Type B pancreatic cell (in vitro differentiated cells): ENCODE data around the gene PSPH. TPM values are rescaled to one million over a fixed set of nuclear protein-coding genes. Genes with fewer than 3 reads are reported as not detected.
"Not testable (repeated sequence)": the region's sequence is repeated elsewhere in the genome, so short reads cannot be mapped to it uniquely, and the experiment has no call there.

Experiments
- DNase-seq: peaks from one replicate; pipeline ENCODE4 v3.0.0; 2021; ENCODE audit warnings: mixed read lengths; ENCODE audit not compliant: unreplicated experiment; ENCODE audit errors: extremely low spot score
- H3K27ac Mint-ChIP-seq: 2 replicates; pipeline ENCODE4 v1.8.0; 2021; ENCODE audit warnings: mild to moderate bottlenecking, mixed read lengths
- H3K27me3 Mint-ChIP-seq: 2 replicates; pipeline ENCODE4 v1.8.0; 2021; ENCODE audit warnings: mixed read lengths
- H3K36me3 Mint-ChIP-seq: 2 replicates; pipeline ENCODE4 v1.8.0; 2021; ENCODE audit warnings: mixed read lengths
- H3K4me1 Mint-ChIP-seq: one replicate; pipeline ENCODE4 v1.8.0; 2021; ENCODE audit warnings: mixed read lengths; ENCODE audit not compliant: unreplicated experiment
- H3K4me3 Mint-ChIP-seq: 2 replicates; pipeline ENCODE4 v1.8.0; 2021; ENCODE audit warnings: mild to moderate bottlenecking, mixed read lengths
- H3K9me3 Mint-ChIP-seq: 2 replicates; pipeline ENCODE4 v1.8.0; 2021; ENCODE audit warnings: mixed read lengths
- total RNA-seq: library from RNA; stranded (reverse); gene quantifications from 2 replicates; pipeline ENCODE4 v1.2.1, GENCODE V29; 2021; ENCODE audit warnings: low replicate concordance
- TF ChIP-seq, protein P1 (sequence below): fragments of 200-600 bp; sonication (generic); conservative IDR thresholded peaks from 2 replicates; pipeline ENCODE4 v1.5.0; 2021; ENCODE audit warnings: antibody characterized with exemption, mild to moderate bottlenecking

PSPH gene
- total RNA-seq, 1 donor from 2014 or later: 28.6 TPM

DNA sequence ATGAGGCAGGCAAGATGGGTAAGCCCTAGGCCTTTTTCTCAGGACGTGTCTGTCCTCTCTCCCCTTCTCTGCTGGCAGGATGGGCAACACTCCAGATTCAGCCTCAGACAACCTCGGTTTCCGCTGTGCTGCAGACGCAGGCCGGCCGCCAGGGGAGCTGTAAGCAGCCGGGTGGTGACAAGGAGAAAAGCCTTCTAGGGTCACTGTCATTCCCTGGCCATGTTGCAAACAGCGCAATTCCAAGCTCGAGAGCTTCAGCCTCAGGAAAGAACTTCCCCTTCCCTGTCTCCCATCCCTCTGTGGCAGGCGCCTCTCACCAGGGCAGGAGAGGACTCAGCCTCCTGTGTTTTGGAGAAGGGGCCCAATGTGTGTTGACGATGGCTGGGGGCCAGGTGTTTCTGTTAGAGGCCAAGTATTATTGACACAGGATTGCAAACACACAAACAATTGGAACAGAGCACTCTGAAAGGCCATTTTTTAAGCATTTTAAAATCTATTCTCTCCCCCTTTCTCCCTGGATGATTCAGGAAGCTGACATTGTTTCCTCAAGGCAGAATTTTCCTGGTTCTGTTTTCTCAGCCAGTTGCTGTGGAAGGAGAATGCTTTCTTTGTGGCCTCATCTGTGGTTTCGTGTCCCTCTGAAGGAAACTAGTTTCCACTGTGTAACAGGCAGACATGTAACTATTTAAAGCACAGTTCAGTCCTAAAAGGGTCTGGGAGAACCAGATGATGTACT, 28.4 kb upstream of the PSPH start:
- Mint-ChIP-seq H3K9me3 (no peaks in the 10 kb centered on the region), H3K27me3 (no peaks in the 10 kb centered on the region), H3K4me3 (no peak overlapping the region), H3K4me1 (no peaks in the 10 kb centered on the region), H3K27ac (no peak overlapping the region), H3K36me3 (no peaks in the 10 kb centered on the region)
- DNase-seq: no peak
- TF ChIP-seq, protein P1, sequence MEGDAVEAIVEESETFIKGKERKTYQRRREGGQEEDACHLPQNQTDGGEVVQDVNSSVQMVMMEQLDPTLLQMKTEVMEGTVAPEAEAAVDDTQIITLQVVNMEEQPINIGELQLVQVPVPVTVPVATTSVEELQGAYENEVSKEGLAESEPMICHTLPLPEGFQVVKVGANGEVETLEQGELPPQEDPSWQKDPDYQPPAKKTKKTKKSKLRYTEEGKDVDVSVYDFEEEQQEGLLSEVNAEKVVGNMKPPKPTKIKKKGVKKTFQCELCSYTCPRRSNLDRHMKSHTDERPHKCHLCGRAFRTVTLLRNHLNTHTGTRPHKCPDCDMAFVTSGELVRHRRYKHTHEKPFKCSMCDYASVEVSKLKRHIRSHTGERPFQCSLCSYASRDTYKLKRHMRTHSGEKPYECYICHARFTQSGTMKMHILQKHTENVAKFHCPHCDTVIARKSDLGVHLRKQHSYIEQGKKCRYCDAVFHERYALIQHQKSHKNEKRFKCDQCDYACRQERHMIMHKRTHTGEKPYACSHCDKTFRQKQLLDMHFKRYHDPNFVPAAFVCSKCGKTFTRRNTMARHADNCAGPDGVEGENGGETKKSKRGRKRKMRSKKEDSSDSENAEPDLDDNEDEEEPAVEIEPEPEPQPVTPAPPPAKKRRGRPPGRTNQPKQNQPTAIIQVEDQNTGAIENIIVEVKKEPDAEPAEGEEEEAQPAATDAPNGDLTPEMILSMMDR: no peak

DNA sequence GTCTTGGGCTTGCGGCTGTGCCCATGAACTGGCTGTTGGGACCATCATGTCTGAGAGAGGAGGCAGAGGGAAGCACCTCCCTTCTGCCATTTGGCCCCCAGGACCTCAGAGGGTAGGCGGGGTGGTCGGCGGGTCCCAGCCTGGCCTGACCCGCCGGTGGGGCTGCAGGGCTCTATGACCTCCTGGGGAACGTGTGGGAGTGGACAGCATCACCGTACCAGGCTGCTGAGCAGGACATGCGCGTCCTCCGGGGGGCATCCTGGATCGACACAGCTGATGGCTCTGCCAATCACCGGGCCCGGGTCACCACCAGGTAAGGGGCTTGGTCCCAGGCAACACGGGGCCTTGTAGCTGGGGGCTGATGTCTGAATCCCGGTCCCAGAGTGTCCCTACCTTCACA, 27.0 kb upstream of the PSPH start:
- Mint-ChIP-seq H3K4me3 (no peak overlapping the region), H3K27me3 (no peaks in the 10 kb centered on the region), H3K36me3 (peaks cover 5% of the 10 kb centered on the region), H3K4me1 (peaks cover 6% of the 10 kb centered on the region), H3K27ac (no peak overlapping the region), H3K9me3 (no peaks in the 10 kb centered on the region)
- DNase-seq: no peak
- TF ChIP-seq, protein P1: no peak

DNA sequence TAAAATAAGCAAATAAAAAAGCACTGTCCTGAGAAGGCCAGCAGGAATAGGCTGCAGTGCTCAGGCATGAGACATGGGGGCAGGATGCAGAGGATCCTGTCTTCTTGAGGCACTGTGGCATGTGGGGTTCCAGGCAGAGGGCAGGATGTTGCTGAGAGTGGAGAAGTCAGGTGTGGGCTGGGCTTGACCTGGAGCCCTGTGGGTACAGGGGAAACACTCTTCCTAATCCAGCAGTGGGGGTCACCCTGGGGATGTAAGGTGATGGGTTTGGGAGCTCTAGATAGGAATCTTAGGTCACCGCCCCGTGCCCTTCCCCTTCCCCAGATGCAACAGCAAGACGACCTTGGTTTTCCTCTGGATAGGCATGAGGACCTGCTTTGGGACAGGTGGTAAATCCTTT, 26.4 kb upstream of the PSPH start:
- H3K9me3 Mint-ChIP-seq: no peaks in the 10 kb centered on the region
- no peak overlapping the region for H3K4me3 Mint-ChIP-seq
- TF ChIP-seq, protein P1: no peak
- peaks cover 9% of the 10 kb centered on the region for H3K36me3 Mint-ChIP-seq
- DNase-seq: no peak
- H3K27me3 Mint-ChIP-seq: no peaks in the 10 kb centered on the region
- no peak overlapping the region for H3K27ac Mint-ChIP-seq
- H3K4me1 Mint-ChIP-seq: peaks cover 6% of the 10 kb centered on the region

DNA sequence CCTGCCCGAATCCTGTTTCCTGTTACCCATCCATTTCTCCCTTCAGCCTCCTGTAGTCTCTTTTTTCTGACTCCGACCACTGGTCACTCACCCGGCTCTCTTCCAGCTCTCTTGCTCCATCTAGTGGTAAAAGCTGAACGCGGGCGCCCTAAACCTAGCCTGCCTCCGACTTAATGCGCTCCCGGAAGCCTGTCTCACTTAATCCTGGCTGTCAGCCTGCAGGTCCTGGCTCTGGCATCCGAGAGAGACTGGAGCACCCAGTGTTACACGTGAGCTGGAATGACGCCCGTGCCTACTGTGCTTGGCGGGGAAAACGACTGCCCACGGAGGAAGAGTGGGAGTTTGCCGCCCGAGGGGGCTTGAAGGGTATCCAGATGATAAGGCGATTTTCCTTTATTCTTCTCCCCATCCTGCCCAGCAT, 23.1 kb upstream of the PSPH start:
- Mint-ChIP-seq H3K27ac (peak overlapping the region; percentile 51), H3K4me1 (peaks cover 6% of the 10 kb centered on the region), H3K9me3 (no peaks in the 10 kb centered on the region), H3K27me3 (no peaks in the 10 kb centered on the region), H3K4me3 (peak overlapping the region; percentile 13), H3K36me3 (peaks cover 13% of the 10 kb centered on the region)
- peak; percentile 81 for DNase-seq
- TF ChIP-seq, protein P1: peak; percentile 93

DNA sequence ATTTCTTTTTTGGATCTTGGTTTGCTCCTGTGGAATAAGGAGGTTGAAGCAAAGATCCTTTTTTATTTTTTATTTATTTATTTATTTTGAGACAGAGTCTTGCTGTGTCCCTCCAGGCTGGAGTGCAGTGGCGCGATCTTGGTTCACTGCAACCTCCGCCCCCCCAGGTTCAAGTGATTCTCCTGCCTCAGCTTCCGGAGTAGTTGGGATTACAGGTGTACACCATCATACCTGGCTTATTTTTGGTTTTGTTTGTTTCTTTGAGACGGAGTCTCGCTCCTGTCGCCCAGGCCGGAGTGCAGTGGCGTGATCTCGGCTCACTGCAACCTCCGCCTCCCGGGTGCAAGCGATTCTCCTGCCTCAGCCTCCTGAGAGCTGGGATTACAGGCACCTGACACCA, 15.1 kb upstream of the PSPH start:
- not testable (repeated sequence) for H3K9me3 Mint-ChIP-seq, DNase-seq, H3K4me3 Mint-ChIP-seq, H3K27ac Mint-ChIP-seq, H3K4me1 Mint-ChIP-seq, H3K27me3 Mint-ChIP-seq
- peaks cover 36% of the 10 kb centered on the region for H3K36me3 Mint-ChIP-seq

DNA sequence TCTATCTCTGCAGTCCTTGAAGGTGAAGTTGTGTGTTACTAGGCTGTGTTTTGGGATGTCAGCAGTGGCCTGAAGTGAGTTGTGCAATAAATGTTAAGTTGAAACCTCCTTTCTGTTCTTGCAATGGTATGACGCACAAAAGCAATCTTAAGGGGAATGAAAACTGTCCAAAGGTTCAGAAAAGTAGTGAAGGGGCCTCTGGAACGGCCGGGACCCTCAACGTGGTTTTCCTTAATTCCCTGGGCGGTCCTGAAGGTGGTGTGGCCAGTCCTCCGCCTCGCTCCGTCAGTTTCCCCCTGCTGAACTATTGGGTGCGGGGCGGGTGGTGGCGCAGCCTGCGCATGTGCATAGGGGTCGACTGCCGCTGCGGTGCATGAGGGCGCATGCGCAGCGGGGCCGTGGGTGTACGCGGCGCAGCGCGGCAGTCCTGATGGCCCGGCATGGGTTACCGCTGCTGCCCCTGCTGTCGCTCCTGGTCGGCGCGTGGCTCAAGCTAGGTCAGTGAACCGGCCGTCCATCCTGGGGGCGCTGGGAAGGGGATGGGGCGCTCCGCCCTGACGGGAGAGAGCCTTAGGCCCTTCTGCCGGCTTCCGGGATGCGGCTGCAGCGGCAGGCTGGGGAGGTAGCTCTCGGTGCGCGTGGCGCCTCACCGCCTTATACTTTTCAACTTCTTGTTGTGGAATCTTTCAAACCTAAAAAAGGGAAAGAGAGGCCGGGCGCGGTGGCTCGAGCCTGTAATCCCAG, 12.8 kb upstream of the PSPH start, which contains the start of gene SUMF2:
TSS of gene SUMF2 (plus strand) at position 405 of the 744 bp plus-strand sequence. CDS start at position 431, 26 bp downstream.
- peak within 1 kb of the TSS; percentile 92 for H3K4me3 Mint-ChIP-seq
- H3K27me3 Mint-ChIP-seq: no peaks in the 10 kb centered on the region
- TF ChIP-seq, protein P1: no peak
- DNase-seq: peak; percentile 92
- peak within 1 kb of the TSS; percentile 93 for H3K27ac Mint-ChIP-seq
- peaks cover 35% of the 10 kb centered on the region for H3K36me3 Mint-ChIP-seq
- H3K4me1 Mint-ChIP-seq: peaks cover 9% of the 10 kb centered on the region
- no peaks in the 10 kb centered on the region for H3K9me3 Mint-ChIP-seq
